DND-41 (cell line): ENCODE measurements around the gene ZNF688.

Source experiments
- CTCF ChIP-seq: IDR thresholded peaks from 2 replicates; pipeline ENCODE4 v1.5.1; 2012; ENCODE audit warnings: borderline replicate concordance, low read length, moderate library complexity, mild to moderate bottlenecking; ENCODE audit not compliant: poor library complexity, severe bottlenecking; ENCODE audit errors: extremely low read depth
- EZH2 ChIP-seq: IDR thresholded peaks from 3 replicates; pipeline ENCODE4 v1.6.1; 2012; ENCODE audit warnings: borderline replicate concordance, low read depth, mild to moderate bottlenecking, moderate library complexity, low read length, inconsistent platforms; ENCODE audit not compliant: severe bottlenecking

- TF ChIP-seq CTCF (no peak), EZH2 (no peak)
Measured at GRCh38 chr16:30535106-30535776, 36.3 kb downstream of the ZNF688 start.
